Measurements from ENCODE around the gene KIF5C. TPM values are rescaled to one million over a fixed set of nuclear protein-coding genes. Genes with fewer than 3 reads are reported as not detected.

KIF5C gene
- total and polyA plus RNA-seq, 2 experiments from 2014 or later, result 45.0 to 49.1 TPM

- H3K9me2 ChIP-seq (ENCODE audit: insufficient read depth), result no peaks in the 10 kb centered on the region
- ATAC-seq (no peak), DNase-seq (ENCODE audit: low spot score) (no peak)
- Mint-ChIP-seq H3K27ac (no peak overlapping the region), H3K9me3 (no peaks in the 10 kb centered on the region), H3K27me3 (ENCODE audit: insufficient read depth, low read depth, poor library complexity) (peaks cover 2% of the 10 kb centered on the region), H3K4me3 (no peak overlapping the region), H3K36me3 (ENCODE audit: low read depth) (no peaks in the 10 kb centered on the region), H3K4me1 (peaks cover 3% of the 10 kb centered on the region; the same call in 2 of the 3 replicates)
- no peaks in the 10 kb centered on the region for H4K20me1 ChIP-seq (replicated peaks; ENCODE audit: insufficient read depth)
- H3K79me2 ChIP-seq (replicated peaks; ENCODE audit: insufficient read depth), result no peaks in the 10 kb centered on the region
- no peak for TF ChIP-seq ETS1 (IDR thresholded peaks at IDR 0.05)
- TF ChIP-seq POLR2AphosphoS5 (IDR thresholded peaks at IDR 0.05; ENCODE audit: low read depth), result no peak
- TF ChIP-seq ZNF462 (CRISPR knock-in tag; IDR thresholded peaks at IDR 0.05), result no peak
- TF ChIP-seq CREB1 (CRISPR knock-in tag; IDR thresholded peaks at IDR 0.05; ENCODE audit: low read depth), result no peak
- TF ChIP-seq EZH2 (IDR thresholded peaks at IDR 0.05; ENCODE audit: low read depth, unreplicated experiment), result no peak
- TF ChIP-seq STAT1 (IDR thresholded peaks at IDR 0.05; ENCODE audit: unreplicated experiment), result no peak
- H3K36me3 ChIP-seq (ENCODE audit: insufficient read depth), result no peaks in the 10 kb centered on the region
- H3K27me3 ChIP-seq (ENCODE audit: insufficient read depth), result no peaks in the 10 kb centered on the region
- H3K4me3 ChIP-seq, result no peak overlapping the region
- no peak overlapping the region for H3K4me2 ChIP-seq
- no peak overlapping the region for H2AFZ ChIP-seq
- H3K4me1 ChIP-seq (ENCODE audit: insufficient read depth), result no peaks in the 10 kb centered on the region
- H3F3A ChIP-seq (replicated peaks; ENCODE audit: low read depth), result no peaks in the 10 kb centered on the region
- H3K27ac ChIP-seq (ENCODE audit: low read depth), result no peak overlapping the region
Observed at GRCh38 chr2:149063177-149063576, 188.2 kb downstream of the KIF5C start.

All from GM23338 (cell line).